Measurements from ENCODE around the gene ZNF207.
"Not testable (repeated sequence)": the region's sequence is repeated elsewhere in the genome, so short reads cannot be mapped to it uniquely, and the experiment has no call there.

ZNF207 gene

GRCh38 chr17:32385121-32385520 is 35.2 kb downstream of the ZNF207 start:
- TF ChIP-seq CTCF (IDR thresholded peaks at IDR 0.05; ENCODE audit: control insufficient read depth, insufficient read depth, low read depth, low read length, missing control alignments): no peak
- no peak for DNase-seq (ENCODE audit: low read depth)
- H3K4me3 ChIP-seq (ENCODE audit: control insufficient read depth, low read depth, low read length): no peak overlapping the region

- no peak for TF ChIP-seq CTCF (IDR thresholded peaks at IDR 0.05; ENCODE audit: control insufficient read depth, insufficient read depth, low read depth, low read length, missing control alignments)
Observed at GRCh38 chr17:32385971-32386370, 36.0 kb downstream of the ZNF207 start.

GRCh38 chr17:32386844-32387243 is 36.9 kb downstream of the ZNF207 start:
- no peak for TF ChIP-seq CTCF (IDR thresholded peaks at IDR 0.05; ENCODE audit: control insufficient read depth, insufficient read depth, low read depth, low read length, missing control alignments)
- no peak overlapping the region for H3K4me3 ChIP-seq (ENCODE audit: control insufficient read depth, low read depth, low read length)
- DNase-seq (ENCODE audit: low read depth): no peak

More at GRCh38 chr17:32385971-32386370, 36.0 kb downstream of the ZNF207 start:
- H3K4me3 ChIP-seq (ENCODE audit: control insufficient read depth, low read depth, low read length): no peak overlapping the region
- DNase-seq (ENCODE audit: low read depth): no peak

GRCh38 chr17:32388128-32388527 is 38.2 kb downstream of the ZNF207 start:
- DNase-seq (ENCODE audit: low read depth); H3K4me3 ChIP-seq (ENCODE audit: control insufficient read depth, low read depth, low read length): not testable (repeated sequence)

GRCh38 chr17:32388613-32389459 is 38.9 kb downstream of the ZNF207 start:
- no peak overlapping the region for H3K4me3 ChIP-seq (ENCODE audit: control insufficient read depth, low read depth, low read length)
- no peak for TF ChIP-seq CTCF (IDR thresholded peaks at IDR 0.05; ENCODE audit: control insufficient read depth, insufficient read depth, low read depth, low read length, missing control alignments)
- DNase-seq (ENCODE audit: low read depth): no peak

- no peak for DNase-seq (ENCODE audit: low read depth)
- no peak for TF ChIP-seq CTCF (IDR thresholded peaks at IDR 0.05; ENCODE audit: control insufficient read depth, insufficient read depth, low read depth, low read length, missing control alignments)
Observed at GRCh38 chr17:32393904-32394303, 43.9 kb downstream of the ZNF207 start.

GRCh38 chr17:32396343-32396742 is 46.4 kb downstream of the ZNF207 start:
- no peak overlapping the region for H3K4me3 ChIP-seq (ENCODE audit: control insufficient read depth, low read depth, low read length)
- no peak for TF ChIP-seq CTCF (IDR thresholded peaks at IDR 0.05; ENCODE audit: control insufficient read depth, insufficient read depth, low read depth, low read length, missing control alignments)
- no peak for DNase-seq (ENCODE audit: low read depth)

More at GRCh38 chr17:32393904-32394303, 43.9 kb downstream of the ZNF207 start:
- no peak overlapping the region for H3K4me3 ChIP-seq (ENCODE audit: control insufficient read depth, low read depth, low read length)

All from AG09309 (cell line).